Dedifferentiated amniotic fluid mesenchymal stem cell (primary cell): ENCODE measurements around the gene CDRT4.
A peak's percentile ranks its signal among the peaks of the same experiment; 100 is the strongest.
"Not testable (repeated sequence)": the region's sequence is repeated elsewhere in the genome, so short reads cannot be mapped to it uniquely, and the experiment has no call there.

Experiments used
- DNase-seq: peaks from one replicate; pipeline ENCODE4 v3.0.0-alpha.2; 2016; ENCODE audit errors: extremely low spot score

CDRT4 gene

GRCh38 chr17:15467592-15467991 is at the start of gene CDRT4:
Gene CDRT4, minus strand, starts transcription at chr17:15467621. Its CDS starts 27,383 bp downstream, at chr17:15440238.
- DNase-seq, result no peak

- no peak for DNase-seq
Observed at GRCh38 chr17:15516150-15516549, 48.7 kb upstream of the CDRT4 start.

GRCh38 chr17:15514469-15514868 is 47.0 kb upstream of the CDRT4 start:
- DNase-seq, result peak; percentile 13

GRCh38 chr17:15513856-15514459 is 46.5 kb upstream of the CDRT4 start:
- DNase-seq, result peak; percentile 8

GRCh38 chr17:15513058-15513791 is 45.8 kb upstream of the CDRT4 start:
- peak; percentile 44 for DNase-seq

GRCh38 chr17:15512071-15512709 is 44.8 kb upstream of the CDRT4 start:
- no peak for DNase-seq

- DNase-seq, result no peak
Observed at GRCh38 chr17:15511142-15511541, 43.7 kb upstream of the CDRT4 start.

GRCh38 chr17:15510361-15510760 is 42.9 kb upstream of the CDRT4 start:
- peak; percentile 36 for DNase-seq

GRCh38 chr17:15509095-15509494 is 41.7 kb upstream of the CDRT4 start:
- peak; percentile 4 for DNase-seq

- no peak for DNase-seq
Observed at GRCh38 chr17:15508466-15508865, 41.0 kb upstream of the CDRT4 start.

GRCh38 chr17:15507896-15508295 is 40.5 kb upstream of the CDRT4 start:
- no peak for DNase-seq

- DNase-seq, result no peak
Observed at GRCh38 chr17:15507001-15507400, 39.6 kb upstream of the CDRT4 start.

GRCh38 chr17:15505708-15506107 is 38.3 kb upstream of the CDRT4 start:
- not testable (repeated sequence) for DNase-seq

- DNase-seq, result no peak
Observed at GRCh38 chr17:15503731-15504130, 36.3 kb upstream of the CDRT4 start.

- DNase-seq, result peak; percentile 96
Observed at GRCh38 chr17:15502369-15503112, 35.1 kb upstream of the CDRT4 start.

GRCh38 chr17:15501793-15502192 is 34.4 kb upstream of the CDRT4 start:
- DNase-seq, result no peak

GRCh38 chr17:15501282-15501681 is 33.9 kb upstream of the CDRT4 start:
- no peak for DNase-seq

- DNase-seq, result no peak
Observed at GRCh38 chr17:15498107-15498506, 30.7 kb upstream of the CDRT4 start.

GRCh38 chr17:15496735-15497670 is 29.6 kb upstream of the CDRT4 start:
- no peak for DNase-seq

GRCh38 chr17:15494821-15495220 is 27.4 kb upstream of the CDRT4 start:
- no peak for DNase-seq

GRCh38 chr17:15493693-15494035 is 26.2 kb upstream of the CDRT4 start:
- no peak for DNase-seq
